ENCODE data around the gene GALNT12. TPM values are rescaled to one million over a fixed set of nuclear protein-coding genes. Genes with fewer than 3 reads are reported as not detected.

The GALNT12 gene
- polyA plus RNA-seq, 1 donor (not counting 4 experiments of a cell fraction or from before 2014, with no cell fraction given): 1.8 TPM

DNA sequence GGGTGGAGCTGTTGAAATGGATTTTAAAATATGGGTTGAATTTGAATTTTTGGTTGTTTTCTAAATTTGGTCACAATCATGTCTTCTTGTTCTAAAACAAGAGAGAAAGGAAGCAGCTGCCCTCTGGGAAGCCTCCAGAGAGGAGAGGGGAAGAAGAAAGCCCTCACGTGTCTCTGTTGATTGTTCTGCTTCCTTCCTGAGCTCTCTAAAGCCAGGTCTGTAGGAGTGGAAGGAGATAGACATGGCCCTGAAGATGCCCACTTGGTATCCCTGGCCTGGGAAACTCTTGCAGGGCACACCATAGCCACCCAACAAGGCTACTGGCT lies 59.6 kb downstream of the GALNT12 start:
- no peaks in the 10 kb centered on the region for H3K4me1 ChIP-seq (ENCODE audit: control insufficient read depth, extremely low read depth, insufficient read depth, low read length)
- H3K27me3 ChIP-seq (ENCODE audit: control insufficient read depth, extremely low read depth, insufficient read depth, low read length): peaks cover 6% of the 10 kb centered on the region
- H3K9me1 ChIP-seq (ENCODE audit: control insufficient read depth, extremely low read depth, insufficient read depth, low read length): no peaks in the 10 kb centered on the region
- H3K27ac ChIP-seq (ENCODE audit: control insufficient read depth, insufficient read depth, low read length): no peak overlapping the region
- no peaks in the 10 kb centered on the region for H3K36me3 ChIP-seq (ENCODE audit: control insufficient read depth in 2 of 2, extremely low read depth in 1 of 2, insufficient read depth in 2 of 2, low read length in 2 of 2)
- H4K20me1 ChIP-seq (ENCODE audit: control insufficient read depth, extremely low read depth, insufficient read depth, low read length): no peaks in the 10 kb centered on the region
- H3K9ac ChIP-seq (ENCODE audit: control insufficient read depth, extremely low read depth, insufficient read depth, low read length): no peak overlapping the region
- dilution Hi-C loops (cut with MboI; ENCODE audit: extremely low pct_ligation_motif_present, low sequenced_read_pairs): no loop called here
- no peak overlapping the region for H3K4me3 ChIP-seq (ENCODE audit: control insufficient read depth in 2 of 3, extremely low read depth in 1 of 3, insufficient read depth in 2 of 3, low read depth in 1 of 3, low read length in 3 of 3)
- DNase-seq (ENCODE audit: low read depth, low spot score) (no peak), FAIRE-seq (no peak)
- TF ChIP-seq EZH2 (IDR thresholded peaks at IDR 0.05; ENCODE audit: low read length): no peak
- TF ChIP-seq, protein P1, sequence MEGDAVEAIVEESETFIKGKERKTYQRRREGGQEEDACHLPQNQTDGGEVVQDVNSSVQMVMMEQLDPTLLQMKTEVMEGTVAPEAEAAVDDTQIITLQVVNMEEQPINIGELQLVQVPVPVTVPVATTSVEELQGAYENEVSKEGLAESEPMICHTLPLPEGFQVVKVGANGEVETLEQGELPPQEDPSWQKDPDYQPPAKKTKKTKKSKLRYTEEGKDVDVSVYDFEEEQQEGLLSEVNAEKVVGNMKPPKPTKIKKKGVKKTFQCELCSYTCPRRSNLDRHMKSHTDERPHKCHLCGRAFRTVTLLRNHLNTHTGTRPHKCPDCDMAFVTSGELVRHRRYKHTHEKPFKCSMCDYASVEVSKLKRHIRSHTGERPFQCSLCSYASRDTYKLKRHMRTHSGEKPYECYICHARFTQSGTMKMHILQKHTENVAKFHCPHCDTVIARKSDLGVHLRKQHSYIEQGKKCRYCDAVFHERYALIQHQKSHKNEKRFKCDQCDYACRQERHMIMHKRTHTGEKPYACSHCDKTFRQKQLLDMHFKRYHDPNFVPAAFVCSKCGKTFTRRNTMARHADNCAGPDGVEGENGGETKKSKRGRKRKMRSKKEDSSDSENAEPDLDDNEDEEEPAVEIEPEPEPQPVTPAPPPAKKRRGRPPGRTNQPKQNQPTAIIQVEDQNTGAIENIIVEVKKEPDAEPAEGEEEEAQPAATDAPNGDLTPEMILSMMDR (optimal IDR thresholded peaks at IDR 0.05 in 1 of 3, IDR thresholded peaks at IDR 0.05 in 1 of 3, conservative IDR thresholded peaks at IDR 0.05 in 1 of 3; ENCODE audit: extremely low read depth in 1 of 3, insufficient read depth in 2 of 3, low read length in 3 of 3): no peak
- no peak overlapping the region for H2AFZ ChIP-seq (ENCODE audit: control insufficient read depth, low read length)
- H3K79me2 ChIP-seq (ENCODE audit: control insufficient read depth, insufficient read depth, low read length): no peaks in the 10 kb centered on the region
- no peaks in the 10 kb centered on the region for H3K9me3 ChIP-seq (ENCODE audit: control insufficient read depth, low read depth, low read length)
- no peak overlapping the region for H3K4me2 ChIP-seq (ENCODE audit: control insufficient read depth, extremely low read depth, insufficient read depth, low read depth, low read length)

DNA sequence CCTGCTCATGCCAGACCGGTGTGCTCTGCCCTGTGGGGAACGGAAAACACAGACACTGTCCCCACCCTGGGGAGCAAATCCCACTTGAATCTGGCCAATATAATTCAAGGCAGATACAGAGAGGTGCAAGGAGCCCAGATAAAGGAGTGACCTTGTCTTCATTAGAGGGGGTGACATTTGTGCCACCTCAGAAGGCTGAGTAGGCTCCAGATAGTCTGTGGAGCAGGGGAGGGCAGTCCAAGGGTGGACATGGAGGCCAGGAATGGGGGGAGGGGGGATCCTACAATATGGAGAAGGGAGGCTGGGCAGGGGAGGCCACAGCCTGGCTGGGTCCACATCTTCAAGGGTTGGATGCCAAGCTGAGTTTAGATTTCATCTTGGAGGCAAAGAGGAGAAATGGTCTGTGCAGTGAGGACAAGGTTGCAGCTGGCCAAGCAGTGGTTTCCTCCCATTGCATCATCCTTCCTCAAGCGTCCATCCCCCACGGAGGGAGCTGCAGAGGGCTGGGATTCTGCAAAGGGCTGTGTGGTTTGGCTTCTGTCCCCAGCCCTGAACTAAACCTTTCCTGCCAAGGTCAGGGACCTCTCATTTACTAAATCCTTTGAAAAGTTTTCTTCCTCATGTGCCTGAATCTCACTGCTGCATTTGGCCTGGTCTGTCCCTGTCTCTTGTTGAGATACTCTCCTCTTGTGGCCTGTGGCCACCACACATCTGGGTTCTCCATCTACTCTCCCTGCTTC lies 60.1 kb downstream of the GALNT12 start:
- Histone ChIP-seq H3K9ac (ENCODE audit: control insufficient read depth, extremely low read depth, insufficient read depth, low read length) (no peak overlapping the region), H3K27me3 (ENCODE audit: control insufficient read depth, extremely low read depth, insufficient read depth, low read length) (peaks cover 6% of the 10 kb centered on the region), H2AFZ (ENCODE audit: control insufficient read depth, low read length) (no peak overlapping the region), H3K27ac (ENCODE audit: control insufficient read depth, insufficient read depth, low read length) (no peak overlapping the region), H3K9me3 (ENCODE audit: control insufficient read depth, low read depth, low read length) (no peaks in the 10 kb centered on the region), H4K20me1 (ENCODE audit: control insufficient read depth, extremely low read depth, insufficient read depth, low read length) (no peaks in the 10 kb centered on the region), H3K36me3 (ENCODE audit: control insufficient read depth in 2 of 2, extremely low read depth in 1 of 2, insufficient read depth in 2 of 2, low read length in 2 of 2) (no peaks in the 10 kb centered on the region), H3K4me2 (ENCODE audit: control insufficient read depth, extremely low read depth, insufficient read depth, low read depth, low read length) (no peak overlapping the region), H3K79me2 (ENCODE audit: control insufficient read depth, insufficient read depth, low read length) (no peaks in the 10 kb centered on the region), H3K4me3 (ENCODE audit: control insufficient read depth in 2 of 3, extremely low read depth in 1 of 3, insufficient read depth in 2 of 3, low read depth in 1 of 3, low read length in 3 of 3) (no peak overlapping the region), H3K9me1 (ENCODE audit: control insufficient read depth, extremely low read depth, insufficient read depth, low read length) (no peaks in the 10 kb centered on the region), H3K4me1 (ENCODE audit: control insufficient read depth, extremely low read depth, insufficient read depth, low read length) (no peaks in the 10 kb centered on the region)
- FAIRE-seq: no peak
- dilution Hi-C loops (cut with MboI; ENCODE audit: extremely low pct_ligation_motif_present, low sequenced_read_pairs): no loop called here
- no peak for DNase-seq (ENCODE audit: low read depth, low spot score)
- no peak for TF ChIP-seq EZH2 (IDR thresholded peaks at IDR 0.05; ENCODE audit: low read length)
- TF ChIP-seq, protein P1 (optimal IDR thresholded peaks at IDR 0.05 in 1 of 3, IDR thresholded peaks at IDR 0.05 in 1 of 3, conservative IDR thresholded peaks at IDR 0.05 in 1 of 3; ENCODE audit: extremely low read depth in 1 of 3, insufficient read depth in 2 of 3, low read length in 3 of 3): no peak
